ENCODE measurements around the gene ANKRD65. TPM values are rescaled to one million over a fixed set of nuclear protein-coding genes. Genes with fewer than 3 reads are reported as not detected.
"Not testable (repeated sequence)": the region's sequence is repeated elsewhere in the genome, so short reads cannot be mapped to it uniquely, and the experiment has no call there.

The ANKRD65 gene
- total RNA-seq, 1 experiment from 2014 or later = 3.2 TPM

GRCh38 chr1:1371364-1371745, 49.7 kb downstream of the ANKRD65 start:
- Mint-ChIP-seq H3K4me3 (ENCODE audit: unreplicated experiment) (no peak overlapping the region), H3K4me1 (ENCODE audit: low read depth, unreplicated experiment) (no peaks in the 10 kb centered on the region), H3K36me3 (ENCODE audit: insufficient read depth, unreplicated experiment) (peaks cover 16% of the 10 kb centered on the region), H3K9me3 (ENCODE audit: unreplicated experiment) (no peaks in the 10 kb centered on the region), H3K27ac (ENCODE audit: unreplicated experiment) (no peak overlapping the region), H3K27me3 (ENCODE audit: insufficient read depth, unreplicated experiment) (no peaks in the 10 kb centered on the region)
- TF ChIP-seq, protein P1, sequence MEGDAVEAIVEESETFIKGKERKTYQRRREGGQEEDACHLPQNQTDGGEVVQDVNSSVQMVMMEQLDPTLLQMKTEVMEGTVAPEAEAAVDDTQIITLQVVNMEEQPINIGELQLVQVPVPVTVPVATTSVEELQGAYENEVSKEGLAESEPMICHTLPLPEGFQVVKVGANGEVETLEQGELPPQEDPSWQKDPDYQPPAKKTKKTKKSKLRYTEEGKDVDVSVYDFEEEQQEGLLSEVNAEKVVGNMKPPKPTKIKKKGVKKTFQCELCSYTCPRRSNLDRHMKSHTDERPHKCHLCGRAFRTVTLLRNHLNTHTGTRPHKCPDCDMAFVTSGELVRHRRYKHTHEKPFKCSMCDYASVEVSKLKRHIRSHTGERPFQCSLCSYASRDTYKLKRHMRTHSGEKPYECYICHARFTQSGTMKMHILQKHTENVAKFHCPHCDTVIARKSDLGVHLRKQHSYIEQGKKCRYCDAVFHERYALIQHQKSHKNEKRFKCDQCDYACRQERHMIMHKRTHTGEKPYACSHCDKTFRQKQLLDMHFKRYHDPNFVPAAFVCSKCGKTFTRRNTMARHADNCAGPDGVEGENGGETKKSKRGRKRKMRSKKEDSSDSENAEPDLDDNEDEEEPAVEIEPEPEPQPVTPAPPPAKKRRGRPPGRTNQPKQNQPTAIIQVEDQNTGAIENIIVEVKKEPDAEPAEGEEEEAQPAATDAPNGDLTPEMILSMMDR (IDR thresholded peaks at IDR 0.05; ENCODE audit: insufficient read depth in 1 of 2, low read depth in 1 of 2, low read length in 1 of 2, severe bottlenecking in 1 of 2, unreplicated experiment in 1 of 2) = no peak
- Histone ChIP-seq H3K4me3 (ENCODE audit: low read depth, low read length) (no peak overlapping the region), H3K4me1 (peaks cover 6% of the 10 kb centered on the region), H3K27me3 (replicated peaks; ENCODE audit: control insufficient read depth, insufficient read depth, low read length) (no peaks in the 10 kb centered on the region), H3K9me3 (no peaks in the 10 kb centered on the region), H3K36me3 (ENCODE audit: control insufficient read depth, insufficient read depth, low read length) (no peaks in the 10 kb centered on the region)
- CTCF ChIA-PET = no interaction called here
- DNase-seq = no peak
- no TSS peak for BruUV-seq (replicated peaks)
- intact Hi-C loops (cut with micrococcal nuclease; ENCODE audit: unreplicated experiment) = no loop called here
- POLR2A ChIA-PET = no interaction called here

- Mint-ChIP-seq H3K27me3 (ENCODE audit: insufficient read depth, unreplicated experiment) (no peaks in the 10 kb centered on the region), H3K36me3 (ENCODE audit: insufficient read depth, unreplicated experiment) (peaks cover 16% of the 10 kb centered on the region), H3K9me3 (ENCODE audit: unreplicated experiment) (no peaks in the 10 kb centered on the region), H3K4me3 (ENCODE audit: unreplicated experiment) (no peak overlapping the region), H3K27ac (ENCODE audit: unreplicated experiment) (no peak overlapping the region), H3K4me1 (ENCODE audit: low read depth, unreplicated experiment) (no peaks in the 10 kb centered on the region)
- H3K27me3 ChIP-seq (replicated peaks; ENCODE audit: control insufficient read depth, insufficient read depth, low read length) = no peaks in the 10 kb centered on the region
- POLR2A ChIA-PET = no interaction called here
- DNase-seq = no peak
- H3K4me1 ChIP-seq = peaks cover 6% of the 10 kb centered on the region
- BruUV-seq (replicated peaks) = no TSS peak
- no peak overlapping the region for H3K4me3 ChIP-seq (ENCODE audit: low read depth, low read length)
- H3K9me3 ChIP-seq = no peaks in the 10 kb centered on the region
- CTCF ChIA-PET = interaction anchor here (0.7 kb wide), 1 partner anchor 429 kb away, joined by 3 read pairs; no protein-coding TSS in a partner anchor
- TF ChIP-seq, protein P1 (IDR thresholded peaks at IDR 0.05; ENCODE audit: insufficient read depth in 1 of 2, low read depth in 1 of 2, low read length in 1 of 2, severe bottlenecking in 1 of 2, unreplicated experiment in 1 of 2) = no peak
- H3K36me3 ChIP-seq (ENCODE audit: control insufficient read depth, insufficient read depth, low read length) = no peaks in the 10 kb centered on the region
- intact Hi-C loops (cut with micrococcal nuclease; ENCODE audit: unreplicated experiment) = no loop called here
Observed at GRCh38 chr1:1370771-1371300, 50.2 kb downstream of the ANKRD65 start.

DNA sequence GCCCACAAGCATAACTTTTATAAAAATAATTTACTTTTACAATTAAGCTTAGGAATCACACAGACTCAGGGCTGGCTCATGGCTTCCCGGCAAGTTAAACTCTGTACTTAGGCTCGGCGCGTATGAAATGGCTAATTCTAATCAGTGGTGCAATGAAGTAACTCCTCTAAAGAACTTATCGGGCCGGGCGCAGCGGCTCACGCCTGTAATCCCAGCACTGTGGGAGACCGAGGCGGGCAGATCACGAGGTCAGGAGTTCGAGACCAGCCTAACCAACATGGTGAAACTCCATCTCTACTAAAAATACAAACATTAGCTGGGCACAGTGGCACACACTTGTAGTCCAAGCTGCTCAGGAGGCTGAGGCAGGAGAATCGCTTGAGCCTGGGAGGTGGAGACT, 51.0 kb downstream of the ANKRD65 start:
- H3K9me3 Mint-ChIP-seq (ENCODE audit: unreplicated experiment); POLR2A ChIA-PET; intact Hi-C loops (cut with micrococcal nuclease; ENCODE audit: unreplicated experiment); H3K27ac Mint-ChIP-seq (ENCODE audit: unreplicated experiment); DNase-seq; H3K4me3 Mint-ChIP-seq (ENCODE audit: unreplicated experiment); H3K4me3 ChIP-seq (ENCODE audit: low read depth, low read length); H3K4me1 ChIP-seq; H3K27me3 ChIP-seq (replicated peaks; ENCODE audit: control insufficient read depth, insufficient read depth, low read length); H3K4me1 Mint-ChIP-seq (ENCODE audit: low read depth, unreplicated experiment); BruUV-seq (replicated peaks); H3K36me3 ChIP-seq (ENCODE audit: control insufficient read depth, insufficient read depth, low read length); H3K9me3 ChIP-seq; H3K27me3 Mint-ChIP-seq (ENCODE audit: insufficient read depth, unreplicated experiment): not testable (repeated sequence)
- peaks cover 11% of the 10 kb centered on the region for H3K36me3 Mint-ChIP-seq (ENCODE audit: insufficient read depth, unreplicated experiment)
- CTCF ChIA-PET = interaction anchor here (0.7 kb wide), 1 partner anchor 428 kb away, joined by 3 read pairs; no protein-coding TSS in a partner anchor

Other genes starting within 250 kb of the ANKRD65 start
- gene TTLL10, start 247.4 kb downstream of the ANKRD65 start, total RNA-seq (2022) = 0.29 and 1.2 TPM in 2 replicates
- not detected in 2 replicates for gene TNFRSF18, start 214.7 kb downstream of the ANKRD65 start, total RNA-seq (2022)
- gene TNFRSF4, start 207.1 kb downstream of the ANKRD65 start, total RNA-seq (2022) = not detected in 2 replicates
- gene SDF4, start 189.3 kb downstream of the ANKRD65 start, total RNA-seq (2022) = 138 and 140 TPM in 2 replicates
- gene B3GALT6, start 189.0 kb downstream of the ANKRD65 start, total RNA-seq (2022) = 24.8 and 25.3 TPM in 2 replicates
- 3.4 and 3.7 TPM in 2 replicates for gene C1QTNF12, start 174.6 kb downstream of the ANKRD65 start, total RNA-seq (2022)
- 57.2 and 62.7 TPM in 2 replicates for gene UBE2J2, start 147.4 kb downstream of the ANKRD65 start, total RNA-seq (2022)
- gene SCNN1D, start 140.8 kb downstream of the ANKRD65 start, total RNA-seq (2022) = 1.0 and 2.8 TPM in 2 replicates
- 46.6 and 48.5 TPM in 2 replicates for gene ACAP3, start 113.3 kb downstream of the ANKRD65 start, total RNA-seq (2022)
- gene PUSL1, start 112.7 kb downstream of the ANKRD65 start, total RNA-seq (2022) = 39.8 and 43.8 TPM in 2 replicates
- 103 and 115 TPM in 2 replicates for gene INTS11, start 96.6 kb downstream of the ANKRD65 start, total RNA-seq (2022)
- gene CPTP, start 96.5 kb downstream of the ANKRD65 start, total RNA-seq (2022) = 16.2 and 16.8 TPM in 2 replicates
- gene TAS1R3, start 90.0 kb downstream of the ANKRD65 start, total RNA-seq (2022) = 0.09 and 0.29 TPM in 2 replicates
- 40.6 and 43.0 TPM in 2 replicates for gene DVL1, start 71.9 kb downstream of the ANKRD65 start, total RNA-seq (2022)
- 4.9 and 5.0 TPM in 2 replicates for gene MXRA8, start 62.7 kb downstream of the ANKRD65 start, total RNA-seq (2022)
- 187 and 200 TPM in 2 replicates for gene AURKAIP1, start 46.1 kb downstream of the ANKRD65 start, total RNA-seq (2022)
- 145 and 147 TPM in 2 replicates for gene CCNL2, start 21.9 kb downstream of the ANKRD65 start, total RNA-seq (2022)
- 109 and 110 TPM in 2 replicates for gene MRPL20, start 14.0 kb downstream of the ANKRD65 start, total RNA-seq (2022)
- 73.7 and 74.7 TPM in 2 replicates for gene VWA1, start 14.4 kb upstream of the ANKRD65 start, total RNA-seq (2022)
- gene ATAD3C, start 28.4 kb upstream of the ANKRD65 start, total RNA-seq (2022) = 0.84 and 0.95 TPM in 2 replicates
- gene ATAD3B, start 50.5 kb upstream of the ANKRD65 start, total RNA-seq (2022) = 48.1 and 54.7 TPM in 2 replicates
- gene ATAD3A, start 90.9 kb upstream of the ANKRD65 start, total RNA-seq (2022) = 58.6 and 67.3 TPM in 2 replicates
- 1.0 and 1.2 TPM in 2 replicates for gene TMEM240, start 119.3 kb upstream of the ANKRD65 start, total RNA-seq (2022)
- 91.5 and 96.2 TPM in 2 replicates for gene SSU72, start 153.6 kb upstream of the ANKRD65 start, total RNA-seq (2022)
- 13.6 and 15.6 TPM in 2 replicates for gene FNDC10, start 178.9 kb upstream of the ANKRD65 start, total RNA-seq (2022)
- gene MIB2, start 194.2 kb upstream of the ANKRD65 start, total RNA-seq (2022) = 31.9 and 32.4 TPM in 2 replicates
- gene MMP23B, start 210.9 kb upstream of the ANKRD65 start, total RNA-seq (2022) = 3.7 and 6.0 TPM in 2 replicates
- 29.3 and 30.2 TPM in 2 replicates for gene CDK11B, start 237.7 kb upstream of the ANKRD65 start, total RNA-seq (2022)